A673 (cell line): ENCODE data around the gene TENT5A.

Source experiments
- CTCF ChIP-seq: fragments of 300-800, 200-600 bp; sonication (generic); conservative IDR thresholded peaks from 2 replicates; pipeline ENCODE4 v1.5.1; 2017; ENCODE audit warnings: low read depth, mild to moderate bottlenecking, antibody characterized with exemption, low read length, moderate library complexity, mixed read lengths
- EZH2 ChIP-seq: fragments of 200-600 bp; sonication (generic); IDR thresholded peaks from 2 replicates; pipeline ENCODE4 v1.6.1; 2017; ENCODE audit warnings: borderline replicate concordance, low read depth, mild to moderate bottlenecking, mixed read lengths, antibody characterized with exemption, low read length; ENCODE audit not compliant: poor library complexity, severe bottlenecking

- TF ChIP-seq CTCF (no peak), EZH2 (no peak)
Observed at GRCh38 chr6:81734500-81735150, 17.9 kb downstream of the TENT5A start.
